Femur (tissue), 1 donor: ENCODE results near the gene LDLR.
"Not testable (repeated sequence)": the region's sequence is repeated elsewhere in the genome, so short reads cannot be mapped to it uniquely, and the experiment has no call there.

Experiments used
- DNase-seq: peaks from one replicate; pipeline ENCODE4 v3.0.0-alpha.2; 2017

The LDLR gene

DNA sequence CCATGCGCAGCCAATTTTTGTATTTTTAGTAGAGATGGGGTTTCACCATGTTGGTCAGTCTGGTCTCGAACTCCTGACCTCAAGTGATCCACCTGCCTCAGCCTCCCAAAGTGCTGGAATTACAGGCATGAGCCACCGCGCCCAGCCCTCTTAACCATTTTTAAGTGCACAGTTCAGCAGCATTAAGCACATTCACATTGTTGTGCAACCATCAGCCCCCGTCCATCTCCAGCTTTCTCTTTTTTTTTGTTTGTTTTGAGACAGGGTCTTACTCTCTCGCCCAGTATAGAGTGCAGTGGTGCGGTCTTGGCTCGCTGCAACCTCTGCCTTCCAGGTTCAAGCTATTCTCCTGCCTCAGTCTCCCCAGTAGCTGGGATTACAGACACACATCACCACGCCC lies 12.5 kb upstream of the LDLR start:
- DNase-seq: not testable (repeated sequence)

DNA sequence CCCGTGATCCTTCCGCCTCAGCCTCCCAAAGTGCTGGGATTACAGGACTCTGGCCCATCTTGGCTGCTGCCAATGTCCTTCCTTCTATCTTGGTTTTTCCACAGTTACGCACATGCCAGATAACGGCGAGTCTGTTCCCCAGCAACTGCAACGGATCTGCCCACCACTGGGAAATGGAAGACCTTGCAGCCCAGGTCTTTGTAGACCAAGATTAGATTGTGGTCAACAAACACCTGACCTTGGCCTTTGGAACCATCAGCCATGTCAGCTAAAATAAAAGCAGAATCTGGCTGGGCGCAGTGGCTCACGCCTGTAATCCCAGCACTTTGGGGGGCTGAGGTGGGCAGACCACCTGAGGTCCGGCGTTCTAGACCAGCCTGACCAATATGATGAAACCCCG lies 10.4 kb upstream of the LDLR start:
- DNase-seq: no peak

DNA sequence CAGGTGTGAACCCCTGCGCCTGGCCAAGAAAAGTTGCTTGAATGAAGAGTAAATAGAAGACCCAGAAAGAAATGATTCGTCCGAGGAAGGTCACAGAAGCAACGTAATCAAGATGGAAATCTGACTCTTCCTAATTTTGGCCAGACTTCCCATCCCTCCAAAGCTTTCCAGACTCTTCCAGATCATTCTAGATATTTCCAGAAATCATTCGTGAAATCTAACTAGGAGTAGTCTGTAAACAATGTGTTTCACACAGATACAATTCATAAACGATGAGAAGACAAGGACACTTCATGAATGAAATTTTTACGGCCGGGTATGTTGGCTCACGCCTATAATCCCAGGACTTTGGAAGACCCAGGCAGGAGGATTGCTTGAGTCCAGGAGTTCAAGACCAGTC lies 9.3 kb upstream of the LDLR start:
- no peak for DNase-seq

DNA sequence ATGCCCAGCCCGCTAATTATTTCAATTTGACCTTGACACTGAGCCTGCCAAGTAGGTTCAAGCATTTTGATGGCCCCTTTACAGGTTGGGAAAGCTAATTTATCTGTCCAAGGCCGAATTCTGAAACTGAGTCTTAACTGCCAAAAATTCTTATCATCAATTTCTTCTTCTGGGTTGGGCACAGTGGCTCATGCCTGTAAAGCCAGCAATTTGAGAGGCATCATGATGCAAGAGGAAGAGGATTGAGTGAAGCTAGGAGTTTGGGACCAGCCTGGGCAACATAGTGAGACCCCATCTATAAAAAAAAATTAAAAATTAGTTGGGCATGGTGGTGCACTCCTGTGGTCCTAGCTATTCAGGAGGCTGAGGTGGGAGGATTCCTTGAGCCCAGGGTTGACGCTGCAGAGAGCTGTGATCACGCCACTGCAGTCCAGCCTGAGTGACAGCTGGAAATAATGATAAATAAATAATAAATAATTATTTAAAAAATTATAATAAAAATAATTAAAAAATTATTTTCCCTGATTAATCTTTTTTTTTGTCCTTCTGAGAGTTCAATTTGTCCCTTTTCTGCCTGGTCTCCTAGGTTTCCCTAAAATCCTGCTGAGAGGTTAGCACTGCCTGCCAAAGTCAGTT lies 1.3 kb upstream of the LDLR start:
- no peak for DNase-seq

DNA sequence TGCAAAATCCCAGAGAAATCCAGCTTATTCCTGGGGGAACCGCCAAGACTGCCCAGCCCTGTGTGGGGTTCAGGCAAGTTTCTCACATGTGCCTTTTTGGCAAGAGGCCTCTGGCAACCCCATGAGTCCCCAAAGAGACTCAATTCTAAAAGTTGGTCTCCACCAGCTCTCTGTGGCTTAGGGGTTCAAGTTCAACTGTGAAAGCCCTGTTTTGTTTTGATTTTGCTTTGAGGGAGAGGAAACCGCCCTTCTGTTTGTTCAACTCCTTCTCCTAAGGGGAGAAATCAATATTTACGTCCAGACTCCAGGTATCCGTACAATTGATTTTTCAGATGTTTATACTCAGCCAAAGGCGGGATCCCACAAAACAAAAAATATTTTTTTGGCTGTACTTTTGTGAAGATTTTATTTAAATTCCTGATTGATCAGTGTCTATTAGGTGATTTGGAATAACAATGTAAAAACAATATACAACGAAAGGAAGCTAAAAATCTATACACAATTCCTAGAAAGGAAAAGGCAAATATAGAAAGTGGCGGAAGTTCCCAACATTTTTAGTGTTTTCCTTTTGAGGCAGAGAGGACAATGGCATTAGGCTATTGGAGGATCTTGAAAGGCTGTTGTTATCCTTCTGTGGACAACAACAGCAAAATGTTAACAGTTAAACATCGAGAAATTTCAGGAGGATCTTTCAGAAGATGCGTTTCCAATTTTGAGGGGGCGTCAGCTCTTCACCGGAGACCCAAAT lies 583 bp upstream of the LDLR start:
- no peak for DNase-seq

DNA sequence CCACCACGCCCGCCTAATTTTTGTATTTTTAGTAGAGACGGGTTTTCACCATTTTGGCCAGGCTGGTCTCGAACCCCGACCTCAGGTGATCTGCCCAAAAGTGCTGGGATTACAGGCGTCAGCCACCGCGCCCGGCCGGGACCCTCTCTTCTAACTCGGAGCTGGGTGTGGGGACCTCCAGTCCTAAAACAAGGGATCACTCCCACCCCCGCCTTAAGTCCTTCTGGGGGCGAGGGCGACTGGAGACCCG lies 676 bp downstream of the LDLR start:
- not testable (repeated sequence) for DNase-seq

DNA sequence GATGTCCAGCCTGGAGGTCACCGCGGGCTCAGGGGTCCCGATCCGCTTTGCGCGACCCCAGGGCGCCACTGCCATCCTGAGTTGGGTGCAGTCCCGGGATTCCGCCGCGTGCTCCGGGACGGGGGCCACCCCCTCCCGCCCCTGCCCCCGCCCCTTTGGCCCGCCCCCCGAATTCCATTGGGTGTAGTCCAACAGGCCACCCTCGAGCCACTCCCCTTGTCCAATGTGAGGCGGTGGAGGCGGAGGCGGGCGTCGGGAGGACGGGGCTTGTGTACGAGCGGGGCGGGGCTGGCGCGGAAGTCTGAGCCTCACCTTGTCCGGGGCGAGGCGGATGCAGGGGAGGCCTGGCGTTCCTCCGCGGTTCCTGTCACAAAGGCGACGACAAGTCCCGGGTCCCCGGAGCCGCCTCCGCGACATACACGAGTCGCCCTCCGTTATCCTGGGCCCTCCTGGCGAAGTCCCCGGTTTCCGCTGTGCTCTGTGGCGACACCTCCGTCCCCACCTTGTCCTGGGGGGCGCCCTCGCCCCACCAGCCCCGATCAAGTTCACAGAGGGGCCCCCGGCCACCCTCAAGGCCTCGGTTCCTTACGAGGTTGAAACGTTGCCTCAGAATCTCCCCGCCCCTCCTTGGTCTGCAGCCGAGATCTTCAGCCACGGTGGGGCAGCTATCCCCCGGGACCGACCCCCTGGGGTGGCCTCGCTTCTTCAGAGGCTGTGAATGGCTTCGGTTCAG lies 1.2 kb downstream of the LDLR start:
- DNase-seq: peak; percentile 99

DNA sequence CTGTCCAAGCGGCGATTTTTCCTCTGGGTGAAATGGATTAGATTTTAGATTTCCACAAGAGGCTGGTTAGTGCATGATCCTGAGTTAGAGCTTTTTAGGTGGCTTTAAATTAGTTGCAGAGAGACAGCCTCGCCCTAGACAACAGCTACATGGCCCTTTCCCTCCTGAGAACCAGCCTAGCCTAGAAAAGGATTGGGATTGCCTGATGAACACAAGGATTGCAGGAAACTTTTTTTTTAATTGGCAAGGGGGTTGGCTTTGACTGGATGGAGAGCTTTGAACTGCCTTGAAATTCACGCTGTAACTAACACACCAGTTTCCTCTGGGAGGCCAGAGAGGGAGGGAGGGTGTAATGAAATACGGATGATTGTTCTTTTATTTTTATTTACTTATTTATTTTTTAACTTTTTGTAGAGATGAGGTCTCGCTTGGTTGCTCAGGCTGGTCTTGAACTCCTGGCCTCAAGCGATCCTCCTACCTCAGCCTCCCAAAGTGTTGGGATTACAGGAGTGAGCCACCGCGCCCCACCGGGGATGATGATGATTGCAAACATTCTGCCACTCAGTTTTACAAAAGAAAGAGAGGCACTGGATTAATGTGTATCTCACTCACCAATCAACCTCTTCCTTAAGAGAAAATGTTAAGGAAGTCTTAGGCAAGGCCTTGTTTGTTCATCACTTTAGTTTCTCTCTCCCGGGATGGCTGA lies 1.9 kb downstream of the LDLR start:
- DNase-seq: no peak

DNA sequence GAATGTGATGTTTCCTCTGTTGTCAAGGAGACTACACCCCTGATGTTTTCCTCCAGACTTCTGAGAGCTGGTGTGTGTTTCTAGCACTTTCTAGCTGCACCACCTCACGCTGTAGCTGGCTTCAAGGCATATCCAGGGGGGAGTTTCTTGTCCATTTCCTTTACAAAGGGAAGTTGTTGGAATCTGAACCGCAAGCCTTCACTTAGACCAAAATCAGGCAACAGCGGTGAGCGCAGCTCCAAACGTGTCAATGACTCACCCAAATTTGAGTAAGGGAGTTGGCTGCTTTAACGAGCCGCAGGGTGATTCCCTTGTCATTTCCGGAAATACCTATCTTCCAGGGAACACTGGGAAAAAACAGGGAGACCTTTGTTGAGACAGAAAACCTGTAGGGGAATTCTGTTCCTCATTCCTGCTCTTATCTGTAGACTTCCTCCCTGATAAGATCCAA lies 2.5 kb downstream of the LDLR start:
- peak; percentile 74 for DNase-seq

DNA sequence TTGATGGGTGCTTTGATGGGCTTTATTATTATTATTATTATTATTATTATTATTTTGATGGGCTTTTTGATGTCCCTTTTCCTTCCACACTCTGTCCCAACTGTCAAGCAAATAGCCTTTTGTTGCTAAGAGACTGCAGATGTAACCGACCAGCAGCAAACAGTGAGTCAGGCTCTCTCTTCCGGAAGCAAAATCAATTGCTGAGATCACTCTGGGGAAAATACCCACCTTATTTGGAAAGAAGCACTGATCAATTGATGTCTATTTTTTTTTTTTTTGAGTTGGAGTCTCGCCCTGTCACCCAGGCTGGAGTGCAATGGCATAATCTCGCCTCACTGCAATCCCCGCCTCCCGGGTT lies 2.9 kb downstream of the LDLR start:
- no peak for DNase-seq

DNA sequence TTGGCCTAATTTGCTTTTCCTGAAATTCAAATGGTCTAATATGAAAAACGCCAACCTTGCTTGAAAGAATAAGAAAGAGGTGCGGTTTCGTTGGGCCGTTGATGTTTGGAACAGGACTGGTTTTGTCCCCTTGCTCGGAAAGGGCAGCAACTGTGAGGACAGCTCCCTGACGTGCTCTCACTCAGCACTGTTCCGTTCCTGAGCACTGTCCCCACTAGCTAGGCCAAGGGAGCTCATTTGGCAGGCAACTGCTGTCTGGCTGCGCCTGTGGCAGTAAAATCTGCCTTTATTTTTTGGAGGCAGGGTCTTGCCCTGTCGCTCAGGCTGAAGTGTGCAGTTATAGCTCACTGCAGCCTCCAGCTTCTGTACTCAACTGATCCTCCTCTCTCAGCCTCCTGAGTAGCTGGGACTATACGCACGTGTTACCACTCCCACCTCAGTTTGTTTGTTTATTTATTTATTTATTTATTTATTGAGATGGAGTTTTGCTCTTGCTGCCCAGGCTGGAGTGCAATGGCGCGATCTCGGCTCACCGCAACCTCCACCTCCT lies 4.5 kb downstream of the LDLR start:
- no peak for DNase-seq

DNA sequence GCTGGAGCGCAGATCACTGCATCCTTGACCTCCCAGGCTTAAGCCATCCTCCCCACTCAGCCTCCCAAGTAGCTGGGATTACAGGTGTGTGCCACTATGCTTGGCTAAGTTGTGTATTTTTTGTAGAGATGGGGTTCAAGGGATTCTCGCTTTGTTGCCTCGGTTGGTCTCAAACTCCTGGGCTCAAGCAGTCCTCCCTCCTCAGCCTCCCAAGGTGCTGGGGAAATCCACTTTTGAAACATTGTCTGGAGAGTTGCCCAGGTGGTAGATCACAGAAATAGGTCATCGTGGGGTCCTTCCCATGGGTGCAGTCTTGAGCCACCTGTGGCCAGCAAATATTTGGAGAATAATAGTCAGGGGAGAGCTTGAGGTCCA lies 5.2 kb downstream of the LDLR start:
- no peak for DNase-seq

DNA sequence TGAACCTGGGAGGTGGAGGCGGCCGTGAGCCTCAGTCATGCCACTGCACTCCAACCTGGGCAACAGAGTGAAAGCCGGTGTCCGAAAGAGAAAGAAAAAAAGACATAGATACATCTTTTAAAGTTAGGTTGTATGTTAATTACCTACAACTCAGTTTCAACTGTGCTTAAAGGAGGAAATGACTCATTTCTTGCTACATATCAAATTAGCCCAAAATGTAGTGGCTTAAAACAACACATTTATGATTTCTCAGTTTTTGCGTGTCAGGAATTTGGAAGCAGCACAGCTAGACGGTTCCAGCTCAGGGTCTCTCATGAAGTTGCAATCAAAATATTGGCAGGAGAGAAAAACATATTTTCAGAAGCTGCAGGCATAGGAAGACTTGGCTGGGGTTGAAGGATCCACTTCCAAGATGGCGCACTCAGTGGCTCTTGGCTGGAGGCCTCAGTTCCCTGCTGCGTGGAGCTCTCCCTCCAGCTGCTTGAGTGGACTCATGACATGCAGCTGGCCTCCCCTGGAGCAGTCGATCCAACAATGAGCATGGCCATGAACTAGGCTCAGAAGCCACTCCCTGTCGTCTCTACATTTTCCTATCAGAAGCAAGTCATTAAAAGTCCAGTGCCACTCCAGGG lies 7.1 kb downstream of the LDLR start:
- peak; percentile 93 for DNase-seq

DNA sequence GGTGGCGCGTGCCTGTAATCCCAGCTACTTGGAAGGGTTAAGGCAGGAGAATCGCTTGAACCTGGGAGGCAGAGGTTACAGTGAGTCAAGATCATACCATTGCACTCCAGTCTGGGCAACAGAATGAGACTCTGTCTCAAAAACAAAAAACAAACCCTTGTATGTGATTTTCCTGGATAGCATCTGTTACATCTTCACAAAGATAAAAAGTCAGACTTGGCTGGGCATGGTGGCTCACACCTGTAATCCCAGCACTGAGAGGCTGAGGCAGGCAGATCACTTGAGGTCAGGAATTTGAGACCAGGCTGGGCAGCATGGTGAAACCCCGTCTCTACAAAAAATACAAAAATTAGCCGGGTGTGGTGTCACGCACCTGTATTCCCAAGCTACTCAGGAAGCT lies 8.1 kb downstream of the LDLR start:
- DNase-seq: not testable (repeated sequence)

DNA sequence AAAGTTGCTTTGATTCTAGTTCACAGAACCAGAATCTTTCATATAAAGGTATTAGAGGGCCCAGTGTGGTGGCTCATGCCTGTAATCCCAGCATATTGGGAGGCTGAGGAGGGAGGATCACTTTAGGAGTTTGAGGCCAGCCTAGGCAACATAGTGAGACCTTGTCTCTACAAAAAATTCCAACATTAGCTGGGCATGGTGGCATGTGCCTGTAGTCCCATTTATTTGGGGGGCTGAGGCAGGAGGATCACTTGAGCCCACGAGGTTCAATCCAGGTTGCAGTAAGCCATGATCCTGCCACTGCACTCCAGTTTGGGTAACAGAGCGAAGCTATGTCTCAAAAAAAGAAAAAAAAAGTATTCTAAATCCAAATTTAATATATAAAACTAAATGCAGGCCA lies 9.1 kb downstream of the LDLR start:
- DNase-seq: no peak

DNA sequence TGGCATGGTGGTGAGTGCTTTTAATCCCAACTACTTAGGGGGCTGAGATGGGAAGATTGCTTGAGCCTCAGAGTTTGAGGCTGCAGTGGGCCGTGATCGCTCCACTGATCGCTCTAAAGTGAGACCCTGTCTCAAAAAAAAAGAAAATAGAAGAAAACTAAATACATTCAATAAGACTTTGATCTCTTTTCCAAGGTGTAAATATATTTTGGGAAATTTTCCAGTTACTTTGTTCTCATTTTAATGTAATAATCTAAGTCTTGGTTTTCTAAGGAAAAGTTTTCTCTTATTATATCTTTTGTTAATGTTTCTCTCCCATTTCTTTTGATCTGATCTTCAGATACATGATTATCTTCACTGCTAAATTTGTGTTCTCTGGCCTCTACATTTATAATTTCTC lies 9.6 kb downstream of the LDLR start:
- DNase-seq: no peak

DNA sequence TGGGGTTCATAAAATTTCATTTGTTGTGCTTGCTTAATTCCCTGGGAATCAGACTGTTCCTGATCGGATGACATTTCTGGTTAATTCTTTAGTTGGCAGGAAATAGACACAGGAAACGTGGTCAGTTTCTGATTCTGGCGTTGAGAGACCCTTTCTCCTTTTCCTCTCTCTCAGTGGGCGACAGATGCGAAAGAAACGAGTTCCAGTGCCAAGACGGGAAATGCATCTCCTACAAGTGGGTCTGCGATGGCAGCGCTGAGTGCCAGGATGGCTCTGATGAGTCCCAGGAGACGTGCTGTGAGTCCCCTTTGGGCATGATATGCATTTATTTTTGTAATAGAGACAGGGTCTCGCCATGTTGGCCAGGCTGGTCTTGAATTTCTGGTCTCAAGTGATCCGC lies 10.8 kb downstream of the LDLR start:
- peak; percentile 43 for DNase-seq

DNA sequence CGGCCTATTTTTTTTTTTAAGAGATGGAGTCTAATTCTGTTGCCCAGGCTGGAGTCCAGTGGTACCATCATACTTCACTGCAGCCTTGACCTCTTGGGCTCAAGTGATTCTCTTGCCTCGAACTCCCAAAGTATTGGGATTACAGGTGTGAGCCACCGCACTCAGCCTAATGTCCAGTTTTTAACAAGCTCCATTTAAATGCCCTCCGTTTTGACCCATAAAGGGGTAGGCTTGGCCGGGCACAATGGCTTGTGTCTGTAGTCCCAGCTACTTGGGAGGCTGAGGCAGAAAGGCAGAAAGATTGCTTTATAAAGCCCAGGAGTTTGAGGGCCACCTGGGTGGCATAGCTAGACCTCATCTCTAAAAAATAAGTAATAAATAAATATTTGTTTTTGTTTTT lies 11.8 kb downstream of the LDLR start:
- DNase-seq: no peak

DNA sequence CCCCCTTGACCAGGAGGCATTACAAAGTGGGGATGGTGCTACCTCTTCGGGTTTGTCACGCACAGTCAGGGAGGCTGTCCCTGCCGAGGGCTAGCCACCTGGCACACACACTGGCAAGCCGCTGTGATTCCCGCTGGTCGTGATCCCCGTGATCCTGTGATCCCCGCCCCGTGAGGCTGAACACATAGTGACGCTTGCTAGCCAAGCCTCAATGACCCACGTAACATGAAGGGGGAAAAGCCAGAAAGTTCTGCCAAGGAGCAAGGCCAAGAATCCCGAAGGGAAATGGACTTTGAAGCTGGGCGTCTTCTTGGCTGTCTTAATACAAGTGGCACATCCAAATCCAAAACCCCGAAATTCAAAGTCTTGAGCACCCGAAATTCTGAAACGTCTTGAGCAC lies 13.7 kb downstream of the LDLR start:
- DNase-seq: no peak

DNA sequence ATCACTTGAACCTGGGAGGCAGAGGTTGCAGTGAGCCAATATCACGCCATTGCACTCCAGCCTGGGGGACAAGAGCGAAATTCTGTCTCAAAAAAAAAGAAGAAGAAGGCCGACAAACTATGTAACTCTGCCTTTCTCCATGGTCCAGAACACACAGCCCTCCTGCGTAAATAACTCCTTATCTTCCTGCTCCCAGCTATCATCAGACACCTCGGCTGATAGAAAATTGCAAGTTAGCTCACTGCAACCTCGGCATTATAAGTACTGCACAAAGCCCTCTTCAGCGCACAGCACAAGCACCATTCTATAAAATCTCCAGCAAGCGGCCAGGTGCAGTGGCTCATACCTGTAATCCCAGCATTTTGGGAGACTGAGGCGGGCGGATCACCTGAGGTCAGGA lies 14.4 kb downstream of the LDLR start:
- DNase-seq: not testable (repeated sequence)

DNA sequence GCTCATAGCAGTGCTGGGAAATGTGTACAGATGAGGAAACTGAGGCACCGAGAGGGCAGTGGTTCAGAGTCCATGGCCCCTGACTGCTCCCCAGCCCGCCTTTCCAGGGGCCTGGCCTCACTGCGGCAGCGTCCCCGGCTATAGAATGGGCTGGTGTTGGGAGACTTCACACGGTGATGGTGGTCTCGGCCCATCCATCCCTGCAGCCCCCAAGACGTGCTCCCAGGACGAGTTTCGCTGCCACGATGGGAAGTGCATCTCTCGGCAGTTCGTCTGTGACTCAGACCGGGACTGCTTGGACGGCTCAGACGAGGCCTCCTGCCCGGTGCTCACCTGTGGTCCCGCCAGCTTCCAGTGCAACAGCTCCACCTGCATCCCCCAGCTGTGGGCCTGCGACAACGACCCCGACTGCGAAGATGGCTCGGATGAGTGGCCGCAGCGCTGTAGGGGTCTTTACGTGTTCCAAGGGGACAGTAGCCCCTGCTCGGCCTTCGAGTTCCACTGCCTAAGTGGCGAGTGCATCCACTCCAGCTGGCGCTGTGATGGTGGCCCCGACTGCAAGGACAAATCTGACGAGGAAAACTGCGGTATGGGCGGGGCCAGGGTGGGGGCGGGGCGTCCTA lies 15.9 kb downstream of the LDLR start:
- no peak for DNase-seq

DNA sequence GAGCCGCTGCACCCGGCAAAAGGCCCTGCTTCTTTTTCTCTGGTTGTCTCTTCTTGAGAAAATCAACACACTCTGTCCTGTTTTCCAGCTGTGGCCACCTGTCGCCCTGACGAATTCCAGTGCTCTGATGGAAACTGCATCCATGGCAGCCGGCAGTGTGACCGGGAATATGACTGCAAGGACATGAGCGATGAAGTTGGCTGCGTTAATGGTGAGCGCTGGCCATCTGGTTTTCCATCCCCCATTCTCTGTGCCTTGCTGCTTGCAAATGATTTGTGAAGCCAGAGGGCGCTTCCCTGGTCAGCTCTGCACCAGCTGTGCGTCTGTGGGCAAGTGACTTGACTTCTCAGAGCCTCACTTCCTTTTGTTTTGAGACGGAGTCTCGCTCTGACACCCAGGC lies 17.2 kb downstream of the LDLR start:
- peak; percentile 75 for DNase-seq

DNA sequence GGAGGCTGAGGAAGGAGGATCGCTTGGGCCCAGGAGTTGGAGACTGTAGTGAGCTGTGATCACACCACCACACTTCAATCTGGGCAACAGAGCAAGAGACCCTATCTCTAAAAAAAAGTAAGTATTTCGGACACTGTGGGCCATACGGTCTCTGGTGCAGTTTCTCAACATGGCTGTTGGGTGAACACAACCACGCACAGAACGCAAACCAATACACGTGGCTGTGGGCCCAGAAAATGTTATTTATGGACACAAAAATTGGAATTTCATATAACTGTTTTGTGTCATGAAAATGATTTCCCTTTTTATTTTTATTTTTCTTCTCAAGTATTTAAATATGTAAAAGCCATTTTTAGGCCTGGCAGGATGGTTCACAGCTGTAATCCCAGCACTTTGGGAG lies 19.5 kb downstream of the LDLR start:
- DNase-seq: no peak
